ENCODE measurements around the gene CHRNA4.

- TF ChIP-seq CTCF (IDR thresholded peaks at IDR 0.05; ENCODE audit: low read depth, low read length, poor library complexity, severe bottlenecking) (no peak), EZH2phosphoT487 (IDR thresholded peaks at IDR 0.05; ENCODE audit: borderline replicate concordance, low read length) (no peak)
Observed at GRCh38 chr20:63409066-63409833, 48.1 kb upstream of the CHRNA4 start.

All from DOHH2 (cell line).